HG02852 (cell line): ENCODE data around the gene ACSL1.
"Not testable (repeated sequence)": the region's sequence is repeated elsewhere in the genome, so short reads cannot be mapped to it uniquely, and the experiment has no call there.

ENCODE experiments used
- ATAC-seq: cut with Tn5 transposase; IDR thresholded peaks from one replicate; pipeline ENCODE4 v1.9.1; 2021; ENCODE audit warnings: mild to moderate bottlenecking, moderate library complexity; ENCODE audit not compliant: unreplicated experiment

Gene ACSL1

GRCh38 chr4:184763150-184763780 is 62.5 kb downstream of the ACSL1 start:
- ATAC-seq = no peak

- no peak for ATAC-seq
These were observed 63.7 kb downstream of the ACSL1 start for GRCh38 chr4:184762100-184762499.

- ATAC-seq = no peak
These were observed 65.1 kb downstream of the ACSL1 start for GRCh38 chr4:184760681-184761080.

- ATAC-seq = no peak
These were observed 68.0 kb downstream of the ACSL1 start for GRCh38 chr4:184757810-184758209.

- no peak for ATAC-seq
These were observed 69.4 kb downstream of the ACSL1 start for GRCh38 chr4:184756399-184756798.

- ATAC-seq = no peak
These were observed 70.5 kb downstream of the ACSL1 start for GRCh38 chr4:184755278-184755677.

GRCh38 chr4:184752496-184753275 is 73.1 kb downstream of the ACSL1 start:
- no peak for ATAC-seq

GRCh38 chr4:184751585-184751956 is 74.2 kb downstream of the ACSL1 start:
- ATAC-seq = no peak

- ATAC-seq = no peak
These were observed 74.7 kb downstream of the ACSL1 start for GRCh38 chr4:184750926-184751584.

- ATAC-seq = no peak
These were observed 77.5 kb downstream of the ACSL1 start for GRCh38 chr4:184748251-184748652.

GRCh38 chr4:184747034-184747830 is 78.5 kb downstream of the ACSL1 start:
- ATAC-seq = no peak

GRCh38 chr4:184745831-184746795 is 79.7 kb downstream of the ACSL1 start:
- no peak for ATAC-seq

- no peak for ATAC-seq
These were observed 81.5 kb downstream of the ACSL1 start for GRCh38 chr4:184744236-184744635.

- no peak for ATAC-seq
These were observed 82.1 kb downstream of the ACSL1 start for GRCh38 chr4:184743650-184744049.

- ATAC-seq = not testable (repeated sequence)
These were observed 84.1 kb downstream of the ACSL1 start for GRCh38 chr4:184741651-184742050.

GRCh38 chr4:184740980-184741391 is 84.8 kb downstream of the ACSL1 start:
- no peak for ATAC-seq

- not testable (repeated sequence) for ATAC-seq
These were observed 86.2 kb downstream of the ACSL1 start for GRCh38 chr4:184739575-184739974.

- ATAC-seq = no peak
These were observed 91.0 kb downstream of the ACSL1 start for GRCh38 chr4:184734758-184735157.

GRCh38 chr4:184733654-184734524 is 91.9 kb downstream of the ACSL1 start, which contains the start of gene CENPU:
Gene CENPU (minus strand): TSS chr4:184734096. CDS start chr4:184734062, 34 bp downstream.
- ATAC-seq = peak; percentile 91
